Stimulated activated CD8-positive, alpha-beta memory T cell treated with anti-CD3 and anti-CD28 coated beads, Interleukin-12 subunit alpha, Interleukin-12 subunit beta, amount 100 ng/mL, for 24 hours (primary cell): ENCODE measurements around the gene FCRLA.
"Not testable (repeated sequence)": the region's sequence is repeated elsewhere in the genome, so short reads cannot be mapped to it uniquely, and the experiment has no call there.

Experiments
- DNase-seq: peaks from one replicate; pipeline ENCODE4 v3.0.0-alpha.2; 2020; ENCODE audit errors: extremely low read depth

Gene FCRLA

GRCh38 chr1:161706113-161706481 lies 932 bp upstream of the FCRLA start:
- DNase-seq = no peak

DNA sequence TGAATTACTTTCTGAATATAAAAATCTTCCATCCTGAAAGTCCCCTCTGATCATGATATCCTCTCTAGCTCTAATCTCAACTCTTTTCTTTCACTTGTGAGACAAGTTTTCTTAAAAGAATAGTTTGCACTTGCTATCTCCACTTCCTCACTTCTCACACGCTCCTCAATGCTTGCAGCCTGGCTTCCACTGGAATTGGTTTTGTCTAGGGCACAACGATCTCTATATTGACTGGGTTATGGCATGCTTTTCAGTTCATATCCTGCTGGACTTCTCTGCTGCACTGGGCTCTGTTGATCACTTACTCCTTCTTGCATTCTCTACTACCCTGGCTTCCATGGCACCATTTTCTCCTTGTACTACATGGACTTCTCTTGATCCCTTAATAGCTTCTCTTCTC lies 474 bp downstream of the FCRLA start:
- no peak for DNase-seq

- no peak for DNase-seq
These were observed 2.3 kb downstream of the FCRLA start for GRCh38 chr1:161709373-161709772.

DNA sequence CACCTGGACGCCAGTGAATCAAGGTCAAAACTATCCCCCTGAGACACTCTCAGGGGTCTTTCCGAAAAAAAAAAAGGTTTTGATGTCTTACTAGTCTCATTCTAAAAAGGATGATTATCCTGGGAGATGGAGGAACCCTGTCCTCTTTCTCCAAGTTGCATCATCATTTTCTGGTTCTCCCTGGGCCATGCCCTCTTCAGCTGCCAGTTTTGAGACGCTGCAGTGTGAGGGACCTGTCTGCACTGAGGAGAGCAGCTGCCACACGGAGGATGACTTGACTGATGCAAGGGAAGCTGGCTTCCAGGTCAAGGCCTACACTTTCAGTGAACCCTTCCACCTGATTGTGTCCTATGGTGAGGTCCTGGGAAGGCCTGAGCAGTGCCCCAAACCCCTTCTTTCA lies 3.5 kb downstream of the FCRLA start:
- DNase-seq = no peak

- DNase-seq = no peak
These were observed 11.7 kb downstream of the FCRLA start for GRCh38 chr1:161718559-161719324.

DNA sequence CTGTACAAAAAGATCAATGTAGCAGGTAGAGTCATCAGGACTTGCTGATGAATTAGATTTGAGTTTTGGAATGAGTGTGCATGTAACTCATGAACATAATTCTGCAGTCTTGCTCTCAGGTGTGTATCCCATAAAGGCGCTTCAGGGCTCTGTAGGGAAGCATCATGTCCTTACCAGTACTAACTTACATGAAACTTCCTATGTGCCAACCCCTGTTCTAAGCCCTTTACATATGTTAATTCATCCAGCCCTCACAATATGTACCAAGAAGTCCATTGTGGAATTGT lies 12.2 kb downstream of the FCRLA start:
- DNase-seq = no peak

- no peak for DNase-seq
These were observed 13.4 kb downstream of the FCRLA start for GRCh38 chr1:161720422-161720821.

DNA sequence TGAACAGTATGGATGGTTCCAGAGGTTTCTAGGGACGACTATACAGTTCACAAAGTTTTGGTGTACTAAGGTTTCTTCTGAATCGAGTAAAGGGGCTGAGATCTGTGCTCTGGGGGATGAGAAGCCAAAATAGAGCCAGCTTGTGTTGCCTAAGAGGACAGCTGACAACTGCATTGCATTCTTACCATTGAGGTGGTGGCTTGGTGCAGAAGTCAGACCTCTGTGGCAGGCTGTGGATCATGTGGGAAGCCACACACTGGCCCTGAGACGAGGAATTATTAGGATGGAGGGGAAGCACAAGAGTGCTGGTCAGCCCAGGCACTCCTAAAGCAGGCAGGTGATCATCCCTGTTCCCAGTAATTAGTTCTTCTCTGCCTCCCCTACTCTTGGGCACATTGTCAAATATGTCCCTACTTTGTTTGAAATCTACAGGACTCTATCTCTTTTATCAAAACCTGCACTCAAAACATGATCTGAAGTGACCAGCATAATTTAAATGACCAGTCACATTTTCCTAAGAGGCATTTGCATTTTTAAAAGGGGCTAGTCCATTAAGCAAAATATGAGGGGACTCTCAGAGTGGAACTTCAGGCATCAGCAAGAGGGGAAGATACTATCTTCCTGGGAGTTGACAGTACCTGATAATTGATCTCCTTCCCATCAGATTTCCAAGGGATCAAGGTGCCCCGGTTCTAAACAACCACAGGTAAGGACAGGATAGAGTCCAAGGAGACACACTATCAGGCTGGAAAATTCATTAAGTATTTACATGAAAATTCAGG lies 14.1 kb downstream of the FCRLA start, which contains the start of gene FCRLB:
FCRLB (plus strand) TSS at position 589 of the 782 bp plus-strand sequence. CDS start 1,129 bp downstream, outside the sequence.
- DNase-seq = no peak

DNA sequence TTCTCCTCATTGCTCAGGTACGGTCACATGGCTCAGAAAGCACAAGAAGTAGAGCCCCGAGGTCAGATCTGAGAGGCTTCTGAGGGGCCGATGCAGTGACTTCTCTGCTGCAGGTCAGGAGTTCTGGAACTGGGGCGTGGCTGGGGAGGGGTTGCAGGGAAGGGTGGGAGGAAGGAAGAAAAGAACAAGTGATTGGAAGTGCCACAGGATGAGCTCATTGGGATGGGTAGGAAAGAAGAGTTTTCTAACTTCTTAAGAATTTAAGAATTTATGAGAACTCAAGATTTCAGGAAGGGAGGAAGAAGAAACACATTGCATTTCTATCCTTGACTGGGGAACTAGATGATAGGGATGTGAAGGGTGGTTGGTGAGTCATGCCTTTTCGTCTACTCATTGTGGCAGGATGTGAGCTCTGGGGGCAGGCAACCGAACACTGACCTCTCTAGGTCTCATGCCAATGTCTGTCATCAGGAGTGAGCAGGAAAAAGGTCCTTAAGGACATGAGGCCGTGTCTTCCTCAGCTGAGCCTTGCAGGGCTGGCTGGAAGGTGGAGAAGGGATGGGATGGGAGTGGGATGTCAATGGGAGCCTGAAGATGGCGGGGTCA lies 14.8 kb downstream of the FCRLA start:
- no peak for DNase-seq

DNA sequence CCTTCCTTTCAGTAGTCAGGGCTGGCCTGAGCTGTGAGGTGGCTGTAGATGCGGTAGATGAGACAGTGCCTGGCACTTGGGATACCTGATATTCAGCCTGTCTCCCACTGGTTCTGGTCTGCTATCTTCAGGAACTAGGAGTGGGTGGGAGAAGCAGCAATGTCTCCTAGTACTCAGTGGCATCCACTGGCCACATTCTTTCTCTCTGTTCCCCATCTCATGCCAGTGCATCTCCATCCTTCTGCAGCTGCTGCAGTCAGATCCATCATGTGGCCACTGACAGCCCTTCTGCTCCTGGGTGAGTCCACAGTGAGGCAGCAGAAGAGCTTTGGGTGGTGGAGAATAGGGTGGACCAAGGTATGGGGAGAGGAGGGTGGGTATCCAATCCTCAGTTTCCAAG lies 15.4 kb downstream of the FCRLA start:
- DNase-seq = no peak

- DNase-seq = no peak
These were observed 16.6 kb downstream of the FCRLA start for GRCh38 chr1:161723459-161724141.

DNA sequence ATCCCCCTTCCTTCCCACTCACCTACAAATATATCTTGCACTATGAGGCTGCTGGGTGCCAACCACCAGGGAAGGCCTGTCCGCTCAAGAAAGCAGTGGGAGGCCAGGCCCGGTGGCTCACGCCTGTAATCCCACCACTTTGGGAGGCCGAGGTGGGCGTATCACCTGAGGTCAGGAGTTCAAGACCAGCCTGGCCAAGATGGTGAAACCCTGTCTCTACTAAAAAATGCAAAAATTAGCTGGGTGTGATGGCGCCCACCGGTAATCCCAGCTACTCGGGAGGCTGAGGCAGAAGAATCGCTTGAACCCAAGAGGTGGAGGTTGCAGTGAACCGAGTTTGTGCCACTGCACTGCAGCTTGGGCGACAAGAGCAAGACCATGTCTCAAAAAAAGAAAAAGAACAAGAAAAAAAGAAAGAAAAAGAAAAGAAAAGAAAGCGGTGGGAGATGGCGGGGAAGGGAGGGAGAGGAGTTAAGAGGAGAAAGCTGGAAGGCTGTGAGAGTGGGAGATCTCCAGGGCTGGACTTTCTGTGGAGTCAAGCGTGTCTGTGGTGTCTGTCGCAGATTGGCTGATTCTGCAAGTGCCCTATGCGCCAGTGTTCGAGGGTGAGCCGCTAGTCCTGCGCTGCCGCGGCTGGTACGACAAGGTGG lies 18.4 kb downstream of the FCRLA start:
- DNase-seq = not testable (repeated sequence)

DNA sequence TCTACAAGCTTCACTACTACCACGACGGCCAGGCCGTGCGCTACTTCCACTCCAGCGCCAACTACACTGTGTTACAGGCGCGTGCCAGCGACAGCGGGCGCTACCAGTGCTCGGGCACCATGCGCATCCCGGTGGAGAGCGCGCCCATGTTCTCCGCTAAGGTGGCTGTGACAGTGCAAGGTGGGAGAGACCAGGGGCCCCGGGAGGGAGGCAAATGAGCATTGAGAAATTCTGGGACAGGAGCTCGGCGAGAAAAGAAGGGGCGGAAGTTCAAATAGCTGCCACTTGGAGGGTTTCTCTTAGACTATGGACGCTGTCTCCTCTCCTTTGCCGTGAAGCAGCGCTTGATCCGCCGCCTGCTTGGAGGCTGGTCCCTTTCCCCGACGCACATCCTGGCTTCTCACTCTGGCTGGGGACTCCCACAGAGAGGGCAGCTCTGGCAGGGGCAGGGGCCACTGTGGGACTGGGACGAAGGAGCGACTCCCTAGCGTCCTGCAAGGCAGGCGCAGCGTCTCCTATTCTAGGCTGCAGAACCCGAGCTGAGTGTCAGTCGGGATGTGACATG lies 19.0 kb downstream of the FCRLA start:
- DNase-seq = no peak

GRCh38 chr1:161726473-161727255 lies 19.6 kb downstream of the FCRLA start:
- DNase-seq = no peak

GRCh38 chr1:161727256-161727924 lies 20.4 kb downstream of the FCRLA start:
- no peak for DNase-seq

DNA sequence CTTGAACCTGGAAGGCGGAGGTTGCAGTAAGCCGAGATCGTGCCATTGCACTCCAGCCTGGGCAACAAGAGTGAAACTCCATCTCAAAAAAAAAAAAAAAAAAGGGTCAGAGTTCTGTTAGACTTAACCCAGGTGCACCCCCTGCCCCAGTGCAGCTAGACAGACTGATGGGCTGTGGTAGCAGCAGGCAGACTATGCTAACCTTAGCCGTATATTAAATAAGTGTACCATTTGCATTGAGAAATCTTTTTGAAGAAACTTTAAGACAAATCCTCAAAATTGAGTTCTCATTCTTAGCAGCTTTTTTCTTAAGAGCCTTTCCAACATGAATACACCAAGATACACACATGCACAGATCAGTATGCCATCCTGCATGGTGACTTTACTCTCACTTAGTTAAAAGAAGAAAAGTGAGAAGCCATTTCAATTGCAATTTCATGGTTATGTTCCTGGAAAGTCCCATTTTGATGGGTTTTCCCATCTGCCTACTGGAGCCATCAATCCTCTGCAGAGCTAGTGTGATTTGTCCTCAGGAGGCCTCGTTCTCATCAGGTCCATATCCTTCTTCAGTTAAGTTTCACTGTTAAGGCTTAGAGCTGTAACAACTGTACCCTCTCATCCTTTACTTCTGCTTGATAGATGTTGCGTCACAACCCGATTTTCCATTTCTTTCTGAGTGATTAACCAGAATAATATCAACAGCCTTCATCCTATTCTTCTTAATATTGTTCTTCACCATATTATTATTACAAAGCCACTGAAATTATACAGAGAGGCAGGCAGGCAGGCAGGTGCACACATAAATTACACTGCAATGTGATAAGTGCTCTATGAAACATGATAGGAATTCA lies 21.6 kb downstream of the FCRLA start:
- no peak for DNase-seq

GRCh38 chr1:161730050-161730564 lies 23.1 kb downstream of the FCRLA start:
- DNase-seq = no peak

DNA sequence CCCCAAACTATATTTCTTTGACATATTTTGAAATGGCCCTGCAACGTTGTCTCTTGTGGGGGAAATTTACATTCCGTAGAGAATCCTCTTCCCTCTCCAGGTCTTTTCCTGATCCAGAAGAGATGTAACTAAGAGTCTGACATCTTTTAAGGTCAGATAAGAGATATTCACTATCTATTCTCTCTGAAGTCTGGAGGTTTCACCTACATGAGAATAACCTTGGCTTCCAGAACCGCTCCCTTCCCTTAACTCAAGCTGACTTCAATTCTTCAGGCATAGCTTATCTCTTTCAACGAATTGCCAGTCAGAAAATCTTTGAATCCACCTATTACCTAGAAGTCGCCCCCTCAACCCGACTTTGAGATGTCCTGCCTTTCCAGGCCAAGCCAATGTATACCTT lies 24.2 kb downstream of the FCRLA start:
- no peak for DNase-seq
